Right lobe of liver (tissue), 6 donors: Measurements from ENCODE around the gene RNF208. TPM values are rescaled to one million over a fixed set of nuclear protein-coding genes. Genes with fewer than 3 reads are reported as not detected.

Experiments used
- ATAC-seq, 4 donors: fragments of 200-7000 bp; cut with Tn5 transposase; one replicate each; pipeline ENCODE4 v1.9.1; 2020; ENCODE audit warnings: mild to moderate bottlenecking in 4 of 4, moderate library complexity in 4 of 4
- DNase-seq, 3 donors: peaks; one replicate each; pipeline ENCODE4 v3.0.0-alpha.2; 2020
- H3K27ac ChIP-seq, 3 donors: fragments of 200-600 bp; one replicate each; pipeline ENCODE4 v1.8.0; 2022
- H3K27me3 ChIP-seq, 2 donors: fragments of 200-600 bp; one replicate each; pipeline ENCODE4 v1.8.0; 2022
- H3K36me3 ChIP-seq, 4 donors: fragments of 200-600 bp; sonication (generic) in 1 of 4; one replicate each; pipeline versions ENCODE4 v1.5.1 to v1.8.0; 2017 to 2022; ENCODE audit warnings: control low read depth in 1 of 4
- H3K4me1 ChIP-seq, 4 donors: fragments of 200-600 bp; sonication (generic) in 1 of 4; one replicate each; pipeline versions ENCODE4 v1.5.1 to v1.8.0; 2017 to 2022; ENCODE audit warnings: control low read depth in 1 of 4
- H3K4me3 ChIP-seq, 3 donors: fragments of 200-600 bp; one replicate each; pipeline ENCODE4 v1.8.0; 2022
- H3K9me3 ChIP-seq, 4 donors: fragments of 200-600 bp; sonication (generic) in 1 of 4; one replicate each; pipeline versions ENCODE4 v1.5.1 to v1.8.0; 2017 to 2022; ENCODE audit warnings: control low read depth in 1 of 4
- CTCF ChIP-seq, 4 donors: fragments of 200-600 bp in 3 of 4; fragments of 450-650 bp in 1 of 4; IDR thresholded peaks; one replicate each; pipeline versions ENCODE4 v1.5.1 to v1.8.0; 2016 to 2022; ENCODE audit warnings: antibody characterized with exemption in 4 of 4, mild to moderate bottlenecking in 2 of 4
- POLR2A ChIP-seq: fragments of 450-650 bp; IDR thresholded peaks from one replicate; pipeline ENCODE4 v1.6.1; 2017; ENCODE audit warnings: antibody characterized with exemption, mild to moderate bottlenecking
- WGBS: methylation state at CpG from one replicate; pipeline ENCODE4 v1.1.6; 2018; ENCODE audit warnings: low coverage, low lambda C conversion rate; ENCODE audit not compliant: insufficient coverage; ENCODE audit errors: missing lambda C conversion rate; 5-methylcytosine and 5-hydroxymethylcytosine counted together
- intact Hi-C, 2 donors: fragments of 100-400 bp; cut with DNase I; formaldehyde crosslinking; loops; one replicate each; pipeline versions ENCODE4 v1.11.2 to v1.14.1; 2022
- total RNA-seq, 6 experiments: library from RNA; depleted of rRNA in 2 of 6; stranded (reverse); fragments of >200 nt in 2 of 6; fragmentation: NEBNext Ultra II Directional in 3 of 6; extraction: Animal tissue kit (Norgen Biotek cat#: 25700) in 3 of 6; gene quantifications; one replicate each; pipeline versions ENCODE4 v1.1.0 to v1.2.4, GENCODE V29; 2016 to 2023
- donor health status: DM: no; HTN: yes; CAD: no.
- donor health status: DM: no; HTN: no; CAD: no.
- donor health status: DM: no; HTN: no; CAD: no.
- donor health status: DM: no; HTN: yes; CAD: no.
- donor health status: DM: no; HTN: yes; CAD: no.

The RNF208 gene
- total RNA-seq, 6 experiments from 2014 or later, result 3.5 to 12.2 (median 4.5) TPM

GRCh38 chr9:137179761-137180160 lies 42.3 kb downstream of the RNF208 start:
- Histone ChIP-seq H3K36me3 (peaks cover 0 to 36% (median 16%) of the 10 kb centered on the region in 4 donors), H3K9me3 (no peaks in the 10 kb centered on the region), H3K27me3 (no peaks in the 10 kb centered on the region), H3K27ac (no peak overlapping the region), H3K4me3 (no peak overlapping the region), H3K4me1 (no peaks in the 10 kb centered on the region)
- ATAC-seq, result no peak
- intact Hi-C loops, result loop anchor here (5.0 to 10.0 kb wide), 2 partner anchors 53 to 55 kb away; partner anchors contain the start of gene SLC34A3 (in 2 of the 2)
- no peak for TF ChIP-seq POLR2A
- no peak for TF ChIP-seq CTCF (IDR thresholded peaks at IDR 0.05)
- 80% methylated on average over 1 of the region's 17 CpGs for WGBS
- no peak for DNase-seq

GRCh38 chr9:137178939-137179630 lies 43.0 kb downstream of the RNF208 start:
- Histone ChIP-seq H3K36me3 (peaks cover 0 to 36% (median 16%) of the 10 kb centered on the region in 4 donors), H3K27me3 (no peaks in the 10 kb centered on the region), H3K4me1 (no peaks in the 10 kb centered on the region), H3K4me3 (no peak overlapping the region), H3K27ac (no peak overlapping the region), H3K9me3 (no peaks in the 10 kb centered on the region)
- no peak for DNase-seq
- TF ChIP-seq POLR2A, result no peak
- no peak for TF ChIP-seq CTCF (IDR thresholded peaks at IDR 0.05)
- no peak for ATAC-seq
- intact Hi-C loops, result loop anchor here in 1 of 2 donors (5.0 kb wide), 1 partner anchor 53 kb away; the partner anchor contains the start of gene SLC34A3
- 85% methylated on average over 12 of the region's 19 CpGs for WGBS

GRCh38 chr9:137178201-137178938 lies 43.7 kb downstream of the RNF208 start:
- DNase-seq, result no peak
- Histone ChIP-seq H3K27ac (no peak overlapping the region), H3K36me3 (peaks cover 0 to 32% (median 13%) of the 10 kb centered on the region in 4 donors), H3K4me3 (no peak overlapping the region), H3K4me1 (no peaks in the 10 kb centered on the region), H3K27me3 (no peaks in the 10 kb centered on the region), H3K9me3 (no peaks in the 10 kb centered on the region)
- no peak for TF ChIP-seq POLR2A
- TF ChIP-seq CTCF (IDR thresholded peaks at IDR 0.05), result no peak
- intact Hi-C loops, result loop anchor here in 1 of 2 donors (5.0 kb wide), 1 partner anchor 54 kb away; the partner anchor contains the start of gene SLC34A3
- peak in 2 of 4 donors; percentile 4 to 13 for ATAC-seq
- no CpG with 5 or more reads among the region's 23 CpGs for WGBS

- H3K27me3 ChIP-seq, result no peaks in the 10 kb centered on the region
- H3K36me3 ChIP-seq, result peaks cover 0 to 18% (median 8%) of the 10 kb centered on the region in 4 donors
- intact Hi-C loops, result loop anchor here in 1 of 2 donors (5.0 kb wide), 1 partner anchor 56 kb away; the partner anchor contains the start of gene SLC34A3
- TF ChIP-seq CTCF (IDR thresholded peaks at IDR 0.05) (peak; percentile 45 to 58 (median 52)), POLR2A (no peak)
- WGBS, result 43% methylated on average over 11 of the region's 17 CpGs
- H3K4me1 ChIP-seq, result no peaks in the 10 kb centered on the region
- no peak overlapping the region for H3K27ac ChIP-seq
- no peaks in the 10 kb centered on the region for H3K9me3 ChIP-seq
- ATAC-seq, result peak; percentile 55 to 79 (median 73)
- H3K4me3 ChIP-seq, result no peak overlapping the region
- DNase-seq, result no peak
Observed at GRCh38 chr9:137176302-137177182, 45.5 kb downstream of the RNF208 start.
